Measurements from ENCODE around the gene LRFN3.
"Not testable (repeated sequence)": the region's sequence is repeated elsewhere in the genome, so short reads cannot be mapped to it uniquely, and the experiment has no call there.

Gene LRFN3

GRCh38 chr19:35935911-35936737 lies at the start of gene LRFN3:
TSS of gene LRFN3 (plus strand) at chr19:35936374. CDS start at chr19:35939426, 3,052 bp downstream.
- Mint-ChIP-seq H3K9me3 (no peaks in the 10 kb centered on the region), H3K36me3 (peaks cover 4% of the 10 kb centered on the region), H3K27me3 (peaks cover 16% of the 10 kb centered on the region), H3K4me1 (peaks cover 25% of the 10 kb centered on the region), H3K27ac (no peak within 1 kb of the TSS), H3K4me3 (peak within 1 kb of the TSS; percentile 87)
- peak in 1 of 2 donors; percentile 24 for DNase-seq (ENCODE audit: low spot score in 2 of 2)
- no peak for ATAC-seq (ENCODE audit: low read depth)

DNA sequence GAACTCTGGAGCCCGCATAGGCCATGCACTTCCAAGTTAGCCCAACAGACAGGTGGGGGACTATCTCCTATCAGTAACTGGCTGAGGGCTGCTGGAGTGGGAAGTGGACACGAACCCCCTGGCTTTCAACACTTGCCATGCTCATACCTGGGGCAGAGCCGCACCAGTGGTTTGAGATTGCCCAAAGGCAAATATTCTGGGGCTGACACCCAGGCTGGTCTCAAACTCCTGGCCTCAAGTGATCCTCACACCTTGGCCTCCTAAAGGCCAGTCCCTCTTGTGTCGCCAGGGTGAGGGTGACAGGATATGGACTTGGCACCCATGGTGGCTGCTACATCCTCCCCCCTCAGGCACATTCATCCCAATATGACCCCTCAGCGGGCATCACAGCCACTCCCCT lies 49.0 kb upstream of the LRFN3 start:
- peak; percentile 2 for ATAC-seq (ENCODE audit: low read depth)
- peaks cover 18% of the 10 kb centered on the region for H3K4me1 Mint-ChIP-seq
- H3K27ac Mint-ChIP-seq = peak overlapping the region; percentile 76
- no peaks in the 10 kb centered on the region for H3K27me3 Mint-ChIP-seq
- no peak for DNase-seq (ENCODE audit: low spot score in 2 of 2)
- no peaks in the 10 kb centered on the region for H3K9me3 Mint-ChIP-seq
- peaks cover 38% of the 10 kb centered on the region for H3K36me3 Mint-ChIP-seq
- no peak overlapping the region for H3K4me3 Mint-ChIP-seq

DNA sequence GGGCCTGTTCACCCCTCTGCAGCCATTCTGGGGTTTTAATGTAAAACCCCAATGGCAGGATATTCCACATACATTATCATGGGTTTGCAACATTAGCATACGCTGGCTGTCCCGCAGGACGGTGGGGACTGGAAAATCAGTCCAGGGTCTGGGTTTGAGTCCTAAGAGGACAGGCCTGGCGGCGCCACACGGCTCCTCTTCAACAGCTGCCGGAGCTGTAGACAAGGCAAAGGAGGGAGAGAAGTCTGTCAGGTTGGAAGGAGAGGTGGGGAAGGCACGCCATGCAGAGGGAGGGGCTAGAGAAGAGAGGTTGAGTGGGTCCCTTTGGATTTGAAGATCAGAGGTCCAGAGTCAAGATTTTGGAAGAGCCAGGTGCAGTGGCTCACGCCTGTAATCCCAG lies 47.8 kb upstream of the LRFN3 start:
- Mint-ChIP-seq H3K36me3 (peaks cover 46% of the 10 kb centered on the region), H3K9me3 (no peaks in the 10 kb centered on the region), H3K4me1 (peaks cover 12% of the 10 kb centered on the region), H3K27me3 (no peaks in the 10 kb centered on the region), H3K4me3 (no peak overlapping the region), H3K27ac (peak overlapping the region; percentile 76)
- ATAC-seq (ENCODE audit: low read depth) (no peak), DNase-seq (ENCODE audit: low spot score in 2 of 2) (no peak)

- ATAC-seq (ENCODE audit: low read depth) (peak; percentile 1), DNase-seq (ENCODE audit: low spot score in 2 of 2) (no peak)
- H3K27me3 Mint-ChIP-seq = no peaks in the 10 kb centered on the region
- peaks cover 49% of the 10 kb centered on the region for H3K36me3 Mint-ChIP-seq
- H3K9me3 Mint-ChIP-seq = no peaks in the 10 kb centered on the region
- no peak overlapping the region for H3K4me3 Mint-ChIP-seq
- H3K4me1 Mint-ChIP-seq = peaks cover 10% of the 10 kb centered on the region
- peak overlapping the region; percentile 46 for H3K27ac Mint-ChIP-seq
Observed at GRCh38 chr19:35889370-35890112, 46.6 kb upstream of the LRFN3 start.

DNA sequence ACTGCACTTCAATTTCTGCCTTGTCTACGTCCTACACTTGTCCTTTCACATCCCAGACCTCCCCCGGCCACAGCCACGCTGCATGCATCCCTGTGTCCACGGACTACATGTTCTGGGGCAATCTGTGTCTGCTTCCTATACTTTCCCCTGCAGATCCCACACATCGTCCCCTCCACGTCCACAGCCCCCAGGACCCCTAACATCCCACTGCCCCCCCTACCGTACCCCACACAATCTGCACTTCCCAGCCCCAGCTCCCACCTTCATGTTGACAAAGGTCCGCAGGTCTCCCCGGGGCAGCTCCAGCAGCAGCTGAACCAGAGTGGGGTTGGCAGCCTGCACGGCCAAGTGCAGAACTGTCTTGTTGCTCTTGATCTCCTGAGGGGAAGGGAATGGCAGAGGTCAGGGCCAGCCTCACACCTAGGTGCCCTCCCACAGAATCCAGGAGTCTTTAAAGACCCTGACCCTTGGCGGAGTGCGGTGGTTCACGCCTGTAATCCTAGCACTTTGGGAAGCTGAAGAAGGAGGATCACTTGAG lies 46.0 kb upstream of the LRFN3 start:
- no peak overlapping the region for H3K4me3 Mint-ChIP-seq
- peak overlapping the region; percentile 46 for H3K27ac Mint-ChIP-seq
- H3K27me3 Mint-ChIP-seq = no peaks in the 10 kb centered on the region
- ATAC-seq (ENCODE audit: low read depth) = no peak
- H3K36me3 Mint-ChIP-seq = peaks cover 48% of the 10 kb centered on the region
- peaks cover 10% of the 10 kb centered on the region for H3K4me1 Mint-ChIP-seq
- no peaks in the 10 kb centered on the region for H3K9me3 Mint-ChIP-seq
- no peak for DNase-seq (ENCODE audit: low spot score in 2 of 2)

GRCh38 chr19:35891819-35892218 lies 44.4 kb upstream of the LRFN3 start:
- ATAC-seq (ENCODE audit: low read depth); DNase-seq (ENCODE audit: low spot score in 2 of 2); H3K27me3 Mint-ChIP-seq; H3K4me3 Mint-ChIP-seq; H3K9me3 Mint-ChIP-seq: not testable (repeated sequence)
- peaks cover 52% of the 10 kb centered on the region for H3K36me3 Mint-ChIP-seq
- H3K27ac Mint-ChIP-seq = peak overlapping the region; percentile 45
- peaks cover 14% of the 10 kb centered on the region for H3K4me1 Mint-ChIP-seq

DNA sequence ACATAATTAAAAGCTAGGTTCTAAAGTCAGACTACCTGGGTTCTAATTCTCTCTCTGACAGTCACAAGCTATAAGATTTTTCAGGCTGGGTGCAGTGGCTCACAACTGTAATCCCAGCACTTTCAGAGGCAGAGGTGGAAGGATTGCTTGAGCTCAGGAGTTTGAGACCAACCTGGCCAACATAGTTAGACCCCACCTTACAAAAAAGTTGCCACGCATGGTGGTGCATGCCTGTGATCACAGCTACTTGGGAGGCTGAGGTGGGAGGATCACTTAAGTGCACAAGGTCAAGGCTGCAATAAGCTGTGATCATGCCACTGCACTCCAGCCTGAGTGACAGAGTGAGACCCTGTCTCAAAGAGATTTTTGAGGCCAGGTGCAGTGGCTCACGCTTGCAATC lies 41.8 kb upstream of the LRFN3 start:
- no peak for DNase-seq (ENCODE audit: low spot score in 2 of 2)
- Mint-ChIP-seq H3K36me3 (peaks cover 44% of the 10 kb centered on the region), H3K27ac (peak overlapping the region; percentile 98), H3K9me3 (no peaks in the 10 kb centered on the region), H3K27me3 (no peaks in the 10 kb centered on the region), H3K4me1 (peaks cover 12% of the 10 kb centered on the region), H3K4me3 (no peak overlapping the region)
- ATAC-seq (ENCODE audit: low read depth) = no peak

GRCh38 chr19:35895911-35896642 lies 40.1 kb upstream of the LRFN3 start:
- no peak overlapping the region for H3K4me3 Mint-ChIP-seq
- H3K27ac Mint-ChIP-seq = peak overlapping the region; percentile 98
- no peaks in the 10 kb centered on the region for H3K9me3 Mint-ChIP-seq
- peak in 1 of 2 donors; percentile 37 for DNase-seq (ENCODE audit: low spot score in 2 of 2)
- no peak for ATAC-seq (ENCODE audit: low read depth)
- H3K36me3 Mint-ChIP-seq = peaks cover 32% of the 10 kb centered on the region
- peaks cover 13% of the 10 kb centered on the region for H3K4me1 Mint-ChIP-seq
- H3K27me3 Mint-ChIP-seq = no peaks in the 10 kb centered on the region

GRCh38 chr19:35896643-35897040 lies 39.5 kb upstream of the LRFN3 start:
- ATAC-seq (ENCODE audit: low read depth) (no peak), DNase-seq (ENCODE audit: low spot score in 2 of 2) (no peak)
- Mint-ChIP-seq H3K4me1 (peaks cover 13% of the 10 kb centered on the region), H3K27ac (peak overlapping the region; percentile 98), H3K9me3 (no peaks in the 10 kb centered on the region), H3K4me3 (no peak overlapping the region), H3K27me3 (no peaks in the 10 kb centered on the region), H3K36me3 (peaks cover 31% of the 10 kb centered on the region)

DNA sequence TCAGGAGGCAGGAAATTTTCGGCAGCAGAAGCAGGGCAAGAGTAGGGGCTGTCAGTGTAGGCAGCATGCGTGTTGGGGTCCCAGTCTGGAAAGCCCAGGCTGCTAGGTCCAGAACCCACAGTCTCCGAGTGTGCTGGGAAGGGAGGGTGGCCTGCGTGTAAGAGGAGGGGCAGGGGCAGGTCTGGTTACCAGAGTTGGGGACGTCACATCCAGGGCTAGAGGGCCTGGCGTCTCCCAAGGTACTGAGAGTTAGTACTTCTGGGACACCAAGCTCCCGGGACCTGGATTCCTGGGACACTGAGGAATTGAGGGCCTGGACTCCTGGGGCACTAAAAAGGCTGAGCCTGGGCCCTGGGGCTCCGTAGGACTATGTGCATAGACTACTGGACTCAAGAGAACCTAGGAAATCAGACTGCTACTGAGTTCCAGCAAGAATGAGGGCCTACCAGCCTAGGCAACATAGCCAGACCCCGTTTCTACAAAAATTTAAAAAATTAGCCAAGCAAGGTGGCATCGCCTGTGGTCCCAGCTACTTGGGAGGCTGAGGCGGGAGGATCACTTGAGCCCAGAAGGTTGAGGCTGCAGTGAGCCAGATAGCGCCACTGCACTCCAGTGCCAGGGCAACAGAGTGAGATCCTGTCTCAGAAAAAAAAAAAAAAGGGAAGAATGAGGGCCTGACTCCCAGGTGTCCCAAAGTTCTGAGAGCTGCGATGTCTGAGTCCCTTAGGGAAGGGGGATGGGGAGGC lies 38.3 kb upstream of the LRFN3 start:
- DNase-seq (ENCODE audit: low spot score in 2 of 2) (peak in 1 of 2 donors; percentile 31), ATAC-seq (ENCODE audit: low read depth) (no peak)
- Mint-ChIP-seq H3K9me3 (no peaks in the 10 kb centered on the region), H3K4me3 (peak overlapping the region; percentile 98), H3K27me3 (no peaks in the 10 kb centered on the region), H3K27ac (peak overlapping the region; percentile 98), H3K36me3 (peaks cover 27% of the 10 kb centered on the region), H3K4me1 (peaks cover 24% of the 10 kb centered on the region)

GRCh38 chr19:35898499-35898809 lies 37.7 kb upstream of the LRFN3 start:
- Mint-ChIP-seq H3K4me1 (peaks cover 30% of the 10 kb centered on the region), H3K9me3 (no peaks in the 10 kb centered on the region), H3K27ac (peak overlapping the region; percentile 98), H3K4me3 (peak overlapping the region; percentile 98), H3K27me3 (no peaks in the 10 kb centered on the region), H3K36me3 (peaks cover 23% of the 10 kb centered on the region)
- ATAC-seq (ENCODE audit: low read depth) (no peak), DNase-seq (ENCODE audit: low spot score in 2 of 2) (peak in 1 of 2 donors; percentile 41)

DNA sequence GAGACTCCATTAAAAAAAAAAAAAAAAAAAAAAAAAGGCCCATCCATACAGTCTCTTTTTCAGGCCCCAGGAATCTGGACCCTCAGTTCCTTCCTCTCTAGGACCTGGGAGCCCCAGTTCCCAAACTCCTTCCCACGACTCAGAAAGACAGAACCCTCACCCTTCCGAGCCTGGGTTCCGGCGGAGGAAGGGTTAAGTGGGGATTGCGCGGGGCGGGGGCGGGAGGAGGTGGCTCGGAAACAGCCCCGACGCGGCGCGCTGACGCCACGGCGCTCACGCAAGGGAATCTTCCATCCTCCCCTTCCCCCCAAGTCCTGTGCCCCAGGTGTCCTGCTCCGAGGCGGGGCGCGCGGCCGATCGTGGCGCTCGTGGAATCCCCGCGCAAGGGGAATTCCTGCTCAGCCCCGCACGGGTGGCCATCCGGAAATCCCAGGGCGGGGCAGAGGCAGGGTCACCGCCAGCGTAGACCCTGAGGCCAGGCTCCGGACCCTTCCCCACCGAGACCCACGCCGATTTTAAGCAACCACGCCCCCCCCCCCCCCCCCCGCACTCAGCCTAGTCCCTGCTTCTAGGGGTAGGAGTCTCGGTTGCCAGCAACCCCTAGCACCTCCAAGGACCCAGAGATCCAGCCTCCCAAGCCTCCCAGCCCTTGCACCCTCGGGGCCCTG lies 36.5 kb upstream of the LRFN3 start:
- Mint-ChIP-seq H3K36me3 (peaks cover 20% of the 10 kb centered on the region), H3K4me3 (peak overlapping the region; percentile 98), H3K4me1 (peaks cover 39% of the 10 kb centered on the region), H3K27me3 (no peaks in the 10 kb centered on the region), H3K9me3 (no peaks in the 10 kb centered on the region), H3K27ac (peak overlapping the region; percentile 98)
- ATAC-seq (ENCODE audit: low read depth) = peak; percentile 59
- peak; percentile 92 to 96 for DNase-seq (ENCODE audit: low spot score in 2 of 2)
